LNCAP (cell line): Measurements from ENCODE around the gene NEURL2.

Experiments used
- TF ChIP-seq, protein P1 (sequence below): fragments of 450-650 bp; IDR thresholded peaks from 2 replicates; pipeline ENCODE4 v1.5.1; 2017; ENCODE audit warnings: mild to moderate bottlenecking

NEURL2 gene

DNA sequence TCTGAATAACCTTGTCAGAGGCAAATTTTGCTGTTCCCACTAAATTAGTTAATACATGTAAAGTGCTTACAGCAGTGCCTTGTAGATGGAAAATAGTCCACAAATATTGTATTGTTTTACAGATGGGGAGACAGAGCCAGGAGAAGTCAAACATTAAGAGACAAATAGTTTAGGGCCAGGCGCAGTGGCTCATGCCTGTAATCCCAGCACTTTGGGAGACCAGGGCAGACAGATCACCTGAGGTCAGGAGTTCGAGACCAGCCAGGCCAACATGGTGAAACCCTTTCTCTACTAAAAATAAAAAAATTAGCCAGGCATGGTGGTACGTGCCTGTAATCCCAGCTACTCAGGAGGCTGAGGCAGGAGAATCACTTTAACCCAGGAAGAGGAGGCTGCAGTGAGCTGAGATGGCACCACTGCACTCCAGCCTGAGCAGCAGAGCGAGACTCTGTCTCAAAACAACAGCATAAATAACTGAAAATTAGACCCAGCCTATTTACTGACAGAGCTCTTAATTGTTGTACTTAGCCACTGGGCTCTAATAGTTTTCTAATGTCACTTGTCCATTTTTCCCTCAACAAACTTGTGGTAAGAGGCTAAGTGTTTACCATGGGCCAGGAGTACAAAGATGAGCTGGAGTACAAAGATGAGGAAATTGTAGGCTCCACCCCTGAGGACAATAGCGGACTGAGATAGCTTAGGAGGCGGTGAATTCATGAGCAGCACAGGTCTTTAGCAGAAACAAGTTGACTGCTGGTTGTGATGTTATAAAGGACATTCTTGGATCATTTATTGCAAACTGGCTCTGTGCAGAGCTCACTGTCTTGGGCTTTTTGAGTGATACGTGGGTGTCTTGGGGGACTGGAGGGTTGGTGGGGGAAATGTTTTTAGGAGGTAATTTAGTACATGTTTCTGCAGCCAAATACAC lies 27.2 kb downstream of the NEURL2 start:
- TF ChIP-seq, protein P1, sequence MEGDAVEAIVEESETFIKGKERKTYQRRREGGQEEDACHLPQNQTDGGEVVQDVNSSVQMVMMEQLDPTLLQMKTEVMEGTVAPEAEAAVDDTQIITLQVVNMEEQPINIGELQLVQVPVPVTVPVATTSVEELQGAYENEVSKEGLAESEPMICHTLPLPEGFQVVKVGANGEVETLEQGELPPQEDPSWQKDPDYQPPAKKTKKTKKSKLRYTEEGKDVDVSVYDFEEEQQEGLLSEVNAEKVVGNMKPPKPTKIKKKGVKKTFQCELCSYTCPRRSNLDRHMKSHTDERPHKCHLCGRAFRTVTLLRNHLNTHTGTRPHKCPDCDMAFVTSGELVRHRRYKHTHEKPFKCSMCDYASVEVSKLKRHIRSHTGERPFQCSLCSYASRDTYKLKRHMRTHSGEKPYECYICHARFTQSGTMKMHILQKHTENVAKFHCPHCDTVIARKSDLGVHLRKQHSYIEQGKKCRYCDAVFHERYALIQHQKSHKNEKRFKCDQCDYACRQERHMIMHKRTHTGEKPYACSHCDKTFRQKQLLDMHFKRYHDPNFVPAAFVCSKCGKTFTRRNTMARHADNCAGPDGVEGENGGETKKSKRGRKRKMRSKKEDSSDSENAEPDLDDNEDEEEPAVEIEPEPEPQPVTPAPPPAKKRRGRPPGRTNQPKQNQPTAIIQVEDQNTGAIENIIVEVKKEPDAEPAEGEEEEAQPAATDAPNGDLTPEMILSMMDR, result no peak

DNA sequence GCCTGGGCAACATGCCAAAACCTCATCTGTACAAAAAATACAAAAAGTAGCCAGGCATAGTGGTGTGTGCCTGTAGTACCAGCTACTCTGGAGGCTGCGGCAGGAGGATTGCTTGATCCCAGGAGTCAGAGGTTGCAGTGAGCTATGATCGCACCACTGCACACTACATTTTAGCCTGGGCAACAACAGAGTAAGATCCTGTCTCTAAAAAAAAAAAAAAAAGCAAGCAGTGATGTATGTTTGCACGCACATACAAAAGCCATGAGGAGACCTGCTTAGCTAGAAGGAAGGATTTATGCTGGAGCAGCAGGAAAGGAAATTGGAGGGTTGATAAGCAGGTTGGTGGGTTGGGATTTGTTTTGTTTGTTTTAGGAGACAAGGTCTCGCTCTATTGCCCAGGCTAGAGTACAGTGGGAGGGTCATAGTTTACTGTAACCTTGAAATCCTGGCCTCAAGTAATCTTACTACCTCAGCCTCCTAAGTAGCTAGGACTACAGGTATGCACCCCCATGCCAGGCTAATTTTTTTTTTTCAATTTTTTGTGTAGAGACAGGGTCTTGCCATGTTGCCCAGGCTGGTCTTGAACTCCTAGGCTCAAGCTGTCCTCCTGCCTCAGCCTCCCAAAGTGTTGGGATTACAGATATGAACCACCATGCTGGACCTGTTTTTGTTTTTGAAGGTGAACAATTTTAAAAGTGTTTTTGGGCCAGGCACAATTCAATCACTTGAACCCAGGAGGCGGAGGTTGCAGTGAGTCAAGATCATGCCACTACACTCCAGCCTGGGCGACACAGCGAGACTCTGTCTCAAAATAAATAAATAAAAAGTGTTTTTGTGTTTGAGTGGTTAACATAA lies 29.6 kb downstream of the NEURL2 start:
- TF ChIP-seq, protein P1, result no peak

DNA sequence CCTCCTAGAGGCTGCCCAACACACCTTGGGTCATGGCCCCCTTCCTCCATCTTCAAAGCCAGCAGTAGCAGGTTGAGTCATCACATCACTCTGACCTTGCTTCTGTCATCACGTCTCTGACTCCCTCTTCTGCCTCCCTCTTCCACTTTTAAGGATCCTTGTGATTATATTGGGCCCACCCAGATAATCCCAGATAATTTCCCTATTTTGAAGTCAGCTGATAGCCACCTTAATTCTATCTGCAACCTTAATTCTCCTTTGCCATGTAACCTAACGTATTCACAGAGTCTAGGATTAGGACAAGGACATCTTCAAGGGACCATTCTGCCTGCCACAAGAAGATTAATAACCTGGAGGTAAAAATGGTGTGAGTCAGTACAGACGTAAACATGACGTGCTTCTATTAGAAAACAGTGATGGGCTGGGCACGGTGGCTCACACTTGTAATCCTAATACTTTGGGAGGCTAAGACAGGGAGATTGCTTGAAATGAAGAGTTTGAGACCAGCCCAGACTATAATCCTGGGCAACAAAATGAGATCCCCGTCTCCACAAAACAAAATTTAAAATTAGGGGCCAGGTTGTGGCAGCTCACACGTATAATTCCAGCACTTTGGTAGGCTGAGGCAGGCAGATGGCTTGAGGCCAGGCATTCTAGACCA lies 30.3 kb downstream of the NEURL2 start:
- TF ChIP-seq, protein P1, result no peak

DNA sequence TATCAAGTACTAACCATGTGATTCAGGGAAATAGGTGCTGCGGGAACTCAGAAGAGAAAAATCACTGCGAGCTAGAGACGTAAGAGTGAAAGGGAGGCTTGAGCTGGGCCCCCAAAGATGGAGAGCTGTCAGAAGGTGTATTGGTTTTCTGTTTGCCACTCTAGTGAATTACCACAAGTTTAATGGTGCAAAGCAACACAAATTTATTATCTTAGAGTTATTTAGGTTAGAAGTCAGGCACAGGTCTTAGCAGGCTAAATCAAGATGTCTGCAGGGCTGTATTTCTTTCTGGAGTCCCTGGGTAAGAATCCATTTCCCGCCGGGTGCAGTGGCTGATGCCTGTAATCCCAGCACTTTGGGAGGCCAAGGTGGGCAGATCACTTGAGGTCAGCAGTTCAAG lies 31.1 kb downstream of the NEURL2 start:
- TF ChIP-seq, protein P1, result no peak

DNA sequence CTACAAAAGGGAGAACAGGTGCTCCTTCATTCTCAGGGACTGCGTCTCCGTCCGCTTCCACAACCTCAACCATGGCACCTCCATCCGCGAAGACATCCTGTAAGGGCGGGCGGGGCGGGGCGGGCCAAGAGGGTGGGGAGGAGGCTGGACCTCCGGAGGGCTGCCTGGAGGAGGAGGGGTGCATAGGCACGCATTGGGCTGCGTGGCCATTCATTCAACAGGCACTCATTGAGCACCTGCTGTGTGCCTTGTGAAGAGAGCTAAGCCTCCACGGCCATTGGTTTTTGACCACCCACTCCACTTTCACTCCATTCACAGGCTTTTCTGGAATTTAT lies 33.2 kb downstream of the NEURL2 start:
- TF ChIP-seq, protein P1, result no peak

DNA sequence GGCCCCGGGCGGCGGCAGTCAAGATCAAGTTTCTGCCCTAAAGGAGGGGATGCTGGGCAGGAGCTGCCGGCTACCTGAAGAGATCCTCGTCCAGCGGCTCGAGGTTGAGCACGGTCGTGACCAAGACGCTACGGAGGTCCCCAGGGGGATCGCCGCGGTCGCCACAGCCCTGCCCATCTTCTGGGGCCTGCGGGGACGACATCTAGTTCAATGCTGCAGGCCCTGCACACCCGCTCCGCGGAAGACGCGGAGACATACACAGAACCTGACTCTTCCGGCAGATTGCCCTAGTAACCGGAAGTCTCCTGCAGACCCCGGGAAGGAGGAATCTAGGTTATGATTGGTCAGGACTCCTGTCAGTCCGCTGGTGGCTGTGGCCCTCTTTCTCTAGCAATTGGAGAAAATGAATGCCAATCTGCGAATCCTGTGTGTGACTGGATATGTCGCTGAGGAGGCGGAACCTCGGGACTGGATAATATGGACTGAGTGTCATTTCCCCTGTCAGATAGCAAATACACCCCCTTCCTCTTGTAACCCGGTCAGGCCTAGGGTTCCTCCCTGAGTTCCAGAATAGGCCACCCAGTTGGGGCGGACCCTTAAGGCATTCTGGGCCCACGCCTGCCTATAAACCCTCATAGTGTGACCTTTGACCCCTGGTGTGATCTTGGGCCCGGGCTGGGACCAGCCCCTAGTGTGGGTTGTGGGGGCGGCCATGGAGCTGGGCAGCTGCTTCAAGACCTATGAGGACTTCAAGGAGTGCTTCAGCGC lies 33.7 kb downstream of the NEURL2 start, which contains the start of the genes ACOT8 and ZSWIM3:
Gene ACOT8, minus strand, starts transcription at position 279 of the 768 bp plus-strand sequence. Its CDS starts 77 bp downstream, at position 202.
Gene ZSWIM3, plus strand, starts transcription at position 501 of the 768 bp plus-strand sequence. Its CDS starts 212 bp downstream, at position 713.
- TF ChIP-seq, protein P1, result no peak
